Neuronal stem cell (in vitro differentiated cells): ENCODE results near the gene ACTL9.
A peak's percentile ranks its signal among the peaks of the same experiment; 100 is the strongest.

Experiments
- DNase-seq: peaks from one replicate; pipeline ENCODE4 v3.0.0-alpha.2; 2013; ENCODE audit warnings: low spot score
- H2AFZ ChIP-seq: one replicate; pipeline ENCODE4 v1.6.1; 2013; ENCODE audit warnings: mild to moderate bottlenecking, low read length, inconsistent platforms
- H2AK5ac ChIP-seq: 2 replicates; pipeline ENCODE4 v1.6.1; 2013; ENCODE audit warnings: low read depth, mild to moderate bottlenecking, inconsistent platforms, low read length, moderate library complexity, mixed read lengths
- H2BK120ac ChIP-seq: 2 replicates; pipeline ENCODE4 v1.6.1; 2013; ENCODE audit warnings: low read depth, mild to moderate bottlenecking, inconsistent platforms, low read length, moderate library complexity, mixed read lengths
- H2BK12ac ChIP-seq: one replicate; pipeline ENCODE4 v1.6.1; 2013; ENCODE audit warnings: low read length, inconsistent platforms
- H2BK15ac ChIP-seq: 2 replicates; pipeline ENCODE4 v1.6.1; 2013; ENCODE audit warnings: mild to moderate bottlenecking, low read length, inconsistent platforms, mixed read lengths
- H2BK5ac ChIP-seq: one replicate; pipeline ENCODE4 v1.6.1; 2013; ENCODE audit warnings: inconsistent platforms, mild to moderate bottlenecking, low read length, moderate library complexity
- H3K14ac ChIP-seq: one replicate; pipeline ENCODE4 v1.6.1; 2013; ENCODE audit warnings: low read length, inconsistent platforms
- H3K18ac ChIP-seq: 2 replicates; pipeline ENCODE4 v1.6.1; 2013; ENCODE audit warnings: low read length, inconsistent platforms
- H3K23ac ChIP-seq: 2 replicates; pipeline ENCODE4 v1.6.1; 2013; ENCODE audit warnings: low read depth, mild to moderate bottlenecking, mixed read lengths, low read length, inconsistent platforms; ENCODE audit not compliant: poor library complexity
- H3K27ac ChIP-seq: replicated peaks from 3 replicates; pipeline ENCODE4 v1.5.1; 2013; ENCODE audit warnings: low read length, inconsistent platforms
- H3K27me3 ChIP-seq, 3 experiments: 2 replicates each; pipeline ENCODE4 v1.6.1; 2013; ENCODE audit warnings: low read length in 3 of 3, mild to moderate bottlenecking in 2 of 3, inconsistent platforms in 1 of 3, low read depth in 1 of 3, mixed read lengths in 1 of 3, moderate library complexity in 1 of 3; ENCODE audit not compliant: control insufficient read depth in 3 of 3, insufficient read depth in 3 of 3
- H3K36me3 ChIP-seq, 2 donors: replicated peaks in 1 of 2; 2 replicates each; pipeline ENCODE4 v1.6.1; 2013; ENCODE audit warnings: low read length in 2 of 2; ENCODE audit not compliant: control insufficient read depth in 2 of 2, insufficient read depth in 2 of 2
- H3K4ac ChIP-seq: 2 replicates; pipeline ENCODE4 v1.6.1; 2013; ENCODE audit warnings: inconsistent platforms, mild to moderate bottlenecking, low read length, moderate library complexity
- H3K4me1 ChIP-seq, 2 donors: 1 replicate in 1 of 2; 2 replicates in 1 of 2; pipeline ENCODE4 v1.6.1; 2013; ENCODE audit warnings: low read length in 2 of 2, low read depth in 1 of 2; ENCODE audit not compliant: control insufficient read depth in 2 of 2, insufficient read depth in 1 of 2
- H3K4me2 ChIP-seq: one replicate; pipeline ENCODE4 v1.6.1; 2013; ENCODE audit warnings: mild to moderate bottlenecking, low read length, inconsistent platforms; ENCODE audit not compliant: insufficient read depth, poor library complexity, severe bottlenecking
- H3K4me3 ChIP-seq, 2 donors: 2 replicates each; pipeline ENCODE4 v1.5.1; 2013; ENCODE audit warnings: low read length in 2 of 2, mild to moderate bottlenecking in 2 of 2, inconsistent platforms in 1 of 2, moderate library complexity in 1 of 2
- H3K79me1 ChIP-seq: one replicate; pipeline ENCODE4 v1.6.1; 2013; ENCODE audit warnings: low read depth, mild to moderate bottlenecking, inconsistent platforms, low read length, moderate library complexity
- H3K9ac ChIP-seq: one replicate; pipeline ENCODE4 v1.6.1; 2013; ENCODE audit warnings: mild to moderate bottlenecking, low read depth, low read length, inconsistent platforms; ENCODE audit not compliant: poor library complexity
- H3K9me3 ChIP-seq, 2 donors: replicated peaks in 1 of 2; 2 replicates each; pipeline versions ENCODE3 to v1.6.1; 2013; ENCODE audit warnings: low read length in 2 of 2, mild to moderate bottlenecking in 2 of 2, inconsistent platforms in 1 of 2, low read depth in 1 of 2, mixed read lengths in 1 of 2, moderate library complexity in 1 of 2; ENCODE audit not compliant: control insufficient read depth in 2 of 2, insufficient read depth in 1 of 2
- H4K8ac ChIP-seq: one replicate; pipeline ENCODE4 v1.6.1; 2013; ENCODE audit warnings: low read depth, mild to moderate bottlenecking, inconsistent platforms, low read length, moderate library complexity
- H4K91ac ChIP-seq: one replicate; pipeline ENCODE4 v1.6.1; 2013; ENCODE audit warnings: low read length, low read depth, mild to moderate bottlenecking, inconsistent platforms; ENCODE audit not compliant: poor library complexity
- WGBS, 2 donors: extraction: QIAGEN DNeasy Blood & Tissue Kit; methylation state at CpG; one replicate each; pipeline ENCODE4 v1.1.7; 2013; ENCODE audit warnings: missing lambda C conversion rate in 2 of 2, mixed read lengths in 1 of 2; ENCODE audit not compliant: insufficient read length in 2 of 2, insufficient replicate concordance in 1 of 2; ENCODE audit errors: extremely low coverage in 2 of 2; 5-methylcytosine and 5-hydroxymethylcytosine counted together

The ACTL9 gene

GRCh38 chr19:8702350-8702749 is 3.8 kb upstream of the ACTL9 start:
- H3K23ac ChIP-seq, result no peak overlapping the region
- no peaks in the 10 kb centered on the region for H3K27me3 ChIP-seq
- peak overlapping the region; percentile 59 for H3K18ac ChIP-seq
- no peak overlapping the region for H4K8ac ChIP-seq
- H3K14ac ChIP-seq, result no peak overlapping the region
- H2BK15ac ChIP-seq, result no peak overlapping the region
- no peak overlapping the region for H3K27ac ChIP-seq
- no peaks in the 10 kb centered on the region for H3K79me1 ChIP-seq
- no peak for DNase-seq
- H3K4ac ChIP-seq, result no peak overlapping the region
- no peak overlapping the region for H2BK120ac ChIP-seq
- no CpG with 5 or more reads among the region's 5 CpGs for WGBS, 2 donors
- no peak overlapping the region for H3K4me2 ChIP-seq
- peaks cover 0 to 2% of the 10 kb centered on the region in 2 donors for H3K4me1 ChIP-seq
- H2BK5ac ChIP-seq, result no peak overlapping the region
- H4K91ac ChIP-seq, result no peak overlapping the region
- no peak overlapping the region for H3K4me3 ChIP-seq
- H2AFZ ChIP-seq, result peak overlapping the region; percentile 47
- H3K9ac ChIP-seq, result no peak overlapping the region
- no peak overlapping the region for H2AK5ac ChIP-seq
- H3K36me3 ChIP-seq, result no peaks in the 10 kb centered on the region
- H3K9me3 ChIP-seq, result peaks cover 0 to 3% of the 10 kb centered on the region in 2 donors
- H2BK12ac ChIP-seq, result no peak overlapping the region

GRCh38 chr19:8700956-8701355 is 2.4 kb upstream of the ACTL9 start:
- H3K9ac ChIP-seq, result no peak overlapping the region
- H3K79me1 ChIP-seq, result no peaks in the 10 kb centered on the region
- H3K4me3 ChIP-seq, result no peak overlapping the region
- H3K23ac ChIP-seq, result no peak overlapping the region
- no peak overlapping the region for H2AFZ ChIP-seq
- no peak overlapping the region for H3K4me2 ChIP-seq
- H3K4ac ChIP-seq, result no peak overlapping the region
- H3K18ac ChIP-seq, result no peak overlapping the region
- H3K36me3 ChIP-seq, result no peaks in the 10 kb centered on the region
- H3K27me3 ChIP-seq, result no peaks in the 10 kb centered on the region
- peaks cover 0 to 2% of the 10 kb centered on the region in 2 donors for H3K4me1 ChIP-seq
- H3K14ac ChIP-seq, result no peak overlapping the region
- H3K27ac ChIP-seq, result no peak overlapping the region
- no peak for DNase-seq
- no peak overlapping the region for H4K8ac ChIP-seq
- H4K91ac ChIP-seq, result no peak overlapping the region
- H2BK12ac ChIP-seq, result no peak overlapping the region
- H2BK15ac ChIP-seq, result no peak overlapping the region
- no CpG with 5 or more reads among the region's 2 CpGs for WGBS, 2 donors
- H2AK5ac ChIP-seq, result no peak overlapping the region
- no peak overlapping the region for H2BK120ac ChIP-seq
- H3K9me3 ChIP-seq, result peaks cover 0 to 3% of the 10 kb centered on the region in 2 donors
- H2BK5ac ChIP-seq, result no peak overlapping the region

GRCh38 chr19:8699908-8700307 is 1.3 kb upstream of the ACTL9 start:
- no peak overlapping the region for H3K18ac ChIP-seq
- H3K27ac ChIP-seq, result no peak overlapping the region
- no peak overlapping the region for H3K9ac ChIP-seq
- H3K36me3 ChIP-seq, result no peaks in the 10 kb centered on the region
- no peak overlapping the region for H2BK12ac ChIP-seq
- H3K23ac ChIP-seq, result no peak overlapping the region
- H3K4me1 ChIP-seq, result peaks cover 0 to 2% of the 10 kb centered on the region in 2 donors
- H4K91ac ChIP-seq, result no peak overlapping the region
- H4K8ac ChIP-seq, result no peak overlapping the region
- no peak overlapping the region for H3K4me3 ChIP-seq
- no peak overlapping the region for H2AFZ ChIP-seq
- no peaks in the 10 kb centered on the region for H3K27me3 ChIP-seq
- H3K79me1 ChIP-seq, result peaks cover 2% of the 10 kb centered on the region
- no peak for DNase-seq
- H2BK5ac ChIP-seq, result no peak overlapping the region
- no peak overlapping the region for H2BK120ac ChIP-seq
- H3K4ac ChIP-seq, result no peak overlapping the region
- no peak overlapping the region for H2AK5ac ChIP-seq
- no peak overlapping the region for H2BK15ac ChIP-seq
- peaks cover 0 to 3% of the 10 kb centered on the region in 2 donors for H3K9me3 ChIP-seq
- no peak overlapping the region for H3K14ac ChIP-seq
- H3K4me2 ChIP-seq, result no peak overlapping the region

GRCh38 chr19:8697671-8698432 is 743 bp downstream of the ACTL9 start:
- H2BK120ac ChIP-seq, result no peak overlapping the region
- H2BK5ac ChIP-seq, result no peak overlapping the region
- H4K8ac ChIP-seq, result no peak overlapping the region
- no peak for DNase-seq
- H3K27ac ChIP-seq, result no peak overlapping the region
- WGBS, 2 donors, result no CpG with 5 or more reads among the region's 60 CpGs
- H2BK12ac ChIP-seq, result no peak overlapping the region
- H3K18ac ChIP-seq, result peak overlapping the region; percentile 5
- no peak overlapping the region for H2AFZ ChIP-seq
- peaks cover 2% of the 10 kb centered on the region for H3K79me1 ChIP-seq
- H3K9me3 ChIP-seq, result peaks cover 0 to 3% of the 10 kb centered on the region in 2 donors
- no peak overlapping the region for H2BK15ac ChIP-seq
- H3K36me3 ChIP-seq, result no peaks in the 10 kb centered on the region
- peaks cover 0 to 2% of the 10 kb centered on the region in 2 donors for H3K4me1 ChIP-seq
- H3K9ac ChIP-seq, result peak overlapping the region; percentile 60
- no peak overlapping the region for H4K91ac ChIP-seq
- no peak overlapping the region for H3K14ac ChIP-seq
- H3K4ac ChIP-seq, result no peak overlapping the region
- H3K4me3 ChIP-seq, result peak overlapping the region in 1 of 2 donors; percentile 46
- no peaks in the 10 kb centered on the region for H3K27me3 ChIP-seq
- H2AK5ac ChIP-seq, result peak overlapping the region; percentile 32
- H3K4me2 ChIP-seq, result no peak overlapping the region
- peak overlapping the region; percentile 89 for H3K23ac ChIP-seq
